ENCODE measurements around the gene CEP104.

Gene CEP104
- 41.9 to 94.7 (median 70.8) reads per million in 4 experiments for total RNA-seq

DNA sequence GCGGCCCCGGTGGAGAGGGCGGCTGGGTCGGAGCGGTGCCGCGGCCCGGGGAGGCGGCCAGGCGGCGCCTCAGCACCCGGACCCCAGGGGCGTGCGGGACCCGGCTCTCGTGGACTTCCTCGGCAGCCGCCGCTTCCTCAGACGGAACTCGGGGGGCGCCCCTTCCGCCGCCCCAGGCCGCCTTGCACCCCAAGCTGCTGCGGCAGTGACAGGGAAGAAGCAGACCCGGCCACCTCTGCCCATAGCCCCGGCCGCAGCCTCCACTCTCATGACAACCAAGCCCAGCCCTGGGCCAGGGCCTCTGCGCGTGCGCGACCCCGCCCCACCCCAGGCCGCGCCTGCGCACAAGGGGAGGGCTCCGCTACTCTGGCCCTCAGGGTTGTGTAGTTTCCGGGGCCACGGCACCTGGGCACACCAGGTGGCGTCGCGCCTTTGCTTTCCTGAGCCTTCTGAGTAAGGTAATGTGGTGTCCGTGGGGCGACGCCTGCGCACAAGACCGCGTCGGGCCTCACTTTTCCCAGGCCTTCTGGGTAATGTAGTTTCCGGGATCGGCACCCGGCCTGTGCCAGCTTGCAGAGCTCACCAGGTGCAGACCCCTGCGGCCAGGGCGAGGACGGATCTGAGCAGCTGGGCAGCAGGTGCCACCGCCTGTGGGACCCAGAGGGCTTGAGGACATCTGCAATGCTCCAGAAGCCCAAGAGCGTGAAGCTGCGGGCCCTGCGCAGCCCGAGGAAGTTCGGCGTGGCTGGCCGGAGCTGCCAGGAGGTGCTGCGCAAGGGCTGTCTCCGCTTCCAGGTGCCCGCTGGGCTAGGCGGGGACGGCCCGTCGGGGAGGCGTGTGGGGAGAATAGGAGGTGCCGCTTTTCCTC is at the start of gene CEP104, which contains the start of gene DFFB:
CEP104 (minus strand) TSS at position 289 of the 868 bp plus-strand sequence. CDS start 4,804 bp downstream, outside the sequence.
DFFB (plus strand) TSS at position 554 of the 868 bp plus-strand sequence; CDS start at position 682, 128 bp downstream.
- DNase-seq = peak; percentile 98

DNA sequence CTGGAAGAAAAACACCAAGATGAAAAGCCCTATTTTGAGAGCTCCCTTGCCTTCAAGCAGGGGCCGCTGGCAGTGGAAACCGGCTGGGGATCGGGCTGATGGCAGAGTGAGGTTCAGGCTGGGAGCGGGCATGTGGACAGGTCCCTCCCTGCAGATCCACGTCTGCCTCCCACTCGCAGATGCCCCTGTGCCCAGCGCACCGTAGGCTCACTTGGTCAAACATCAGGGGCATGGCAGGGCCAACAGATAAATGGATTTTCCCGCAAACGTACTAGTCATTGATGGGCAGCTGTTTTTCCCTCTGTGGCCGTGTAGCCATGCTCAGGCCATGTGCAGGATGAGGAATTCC is 49.6 kb upstream of the CEP104 start:
- no peak for DNase-seq

DNA sequence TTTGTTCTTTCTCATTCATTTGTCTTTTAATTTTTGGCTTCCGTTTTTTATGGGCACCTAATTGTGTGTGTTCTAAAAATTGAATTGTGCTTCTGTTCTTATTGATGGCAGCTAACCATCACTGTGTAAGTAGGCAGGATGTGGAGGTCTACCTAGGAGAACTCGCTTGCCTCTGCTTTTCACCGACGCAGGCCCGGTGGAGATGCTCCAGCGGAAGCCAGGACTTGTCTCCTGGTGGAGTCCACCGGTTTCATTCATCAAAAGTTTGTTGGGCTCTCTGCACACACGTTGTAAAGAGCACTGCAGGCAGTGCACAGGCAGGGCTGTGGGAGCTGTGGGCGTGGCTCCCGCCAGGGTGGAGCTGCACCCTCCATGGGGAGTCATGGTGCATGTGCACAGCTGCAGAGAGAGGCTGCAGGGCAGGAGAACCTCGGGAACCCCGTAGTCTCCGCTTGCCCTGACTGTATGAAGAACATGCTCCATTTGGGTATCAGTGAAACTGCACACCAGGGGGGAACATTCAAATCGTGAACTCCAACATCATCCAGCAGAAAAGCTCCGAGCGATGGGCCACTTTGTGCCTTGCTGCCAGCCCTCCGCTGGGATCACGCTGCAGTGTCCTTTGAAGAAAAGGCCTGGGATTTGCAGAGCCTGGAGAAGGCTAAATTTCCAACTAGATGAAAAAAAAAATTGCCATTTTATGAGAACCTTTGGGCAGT is 49.1 kb upstream of the CEP104 start:
- DNase-seq = no peak

DNA sequence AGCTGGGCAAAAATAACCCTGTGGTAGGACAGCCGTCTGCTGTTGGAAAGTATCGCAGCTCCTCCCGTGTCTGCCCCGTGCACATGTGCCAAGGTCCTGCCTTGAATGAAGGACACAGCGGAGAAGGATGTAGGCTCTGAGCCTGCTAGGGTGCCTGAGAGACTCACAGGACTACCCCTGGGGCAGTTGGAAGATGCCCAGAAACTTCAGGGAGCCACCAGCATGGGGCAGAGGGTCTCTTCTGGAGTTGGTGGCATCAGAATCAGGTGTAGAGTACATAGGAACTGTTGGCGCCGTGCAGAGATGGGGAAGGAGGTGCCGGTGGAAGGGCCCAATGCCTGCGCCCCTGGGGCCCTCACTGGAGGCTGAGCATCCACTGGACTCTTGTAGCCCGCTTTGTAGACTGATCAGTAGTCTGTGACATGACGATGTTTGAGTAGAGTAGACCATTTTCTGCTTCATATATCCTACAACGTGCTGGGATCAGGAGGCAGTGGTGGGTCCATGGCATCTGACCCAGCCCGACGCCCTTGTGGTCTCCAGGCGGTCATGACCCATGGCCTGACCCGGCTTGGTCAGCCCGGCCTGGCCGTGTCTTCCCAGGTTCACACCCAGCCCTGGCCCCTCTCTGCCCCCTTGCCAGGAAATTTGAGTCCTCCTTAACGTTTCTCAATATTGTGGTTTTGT is 48.4 kb upstream of the CEP104 start:
- DNase-seq = no peak

DNA sequence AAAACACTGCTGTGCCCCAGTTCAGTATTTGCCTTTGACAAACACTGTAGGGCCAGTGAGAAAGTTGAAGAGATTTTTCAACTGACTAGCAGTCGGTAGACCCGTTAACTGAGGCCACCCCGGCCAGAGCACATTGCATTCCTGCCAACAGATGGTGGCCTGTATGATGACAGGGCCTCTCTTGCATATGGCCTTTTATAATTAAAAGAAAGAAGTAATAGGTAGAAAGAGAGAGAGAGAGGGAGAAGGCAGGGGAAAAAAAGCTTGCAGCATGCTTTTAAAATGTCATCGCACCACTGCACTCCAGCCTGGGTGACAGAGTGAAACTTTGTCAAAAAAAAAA is 47.8 kb upstream of the CEP104 start:
- DNase-seq = no peak

DNA sequence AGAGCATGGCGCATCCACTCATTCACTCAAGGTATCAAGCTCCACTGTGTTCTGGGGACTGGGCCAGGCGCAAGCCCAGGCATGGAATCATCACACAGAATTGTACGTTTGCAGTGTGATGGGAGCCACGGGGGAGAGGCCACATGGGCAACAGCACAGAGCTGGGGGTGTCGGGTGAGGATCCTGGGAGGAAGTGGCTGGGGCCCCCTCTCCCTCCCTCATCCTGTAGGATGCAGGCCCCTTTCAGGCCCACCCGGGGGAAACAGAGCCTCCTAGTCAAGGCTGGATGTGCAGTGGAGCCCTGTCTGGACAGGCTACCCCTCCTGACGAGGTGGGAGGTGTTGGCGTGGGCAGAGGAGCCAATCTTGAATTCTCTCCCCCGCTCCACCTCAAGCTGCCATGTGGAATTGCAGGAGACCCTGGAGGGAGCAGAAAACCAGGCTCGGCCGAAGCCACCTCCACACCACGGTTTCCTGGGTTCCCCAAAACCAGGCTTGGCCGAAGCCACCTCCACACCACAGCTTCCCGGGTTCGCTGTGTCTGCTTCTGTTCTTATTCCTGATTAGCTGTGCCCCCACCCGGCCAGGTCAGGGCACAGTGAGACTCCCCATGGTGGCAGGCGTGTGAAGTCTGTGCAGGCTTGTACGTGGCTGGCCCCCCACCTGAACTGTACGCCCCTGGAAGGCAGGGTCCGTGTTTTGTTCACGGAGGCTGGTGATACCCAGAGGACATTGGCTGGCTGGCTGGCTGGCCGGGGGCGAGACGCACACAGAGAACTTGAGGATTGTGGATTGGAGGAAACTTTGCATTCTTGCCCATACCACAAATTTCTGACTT is 47.2 kb upstream of the CEP104 start:
- DNase-seq = no peak

DNA sequence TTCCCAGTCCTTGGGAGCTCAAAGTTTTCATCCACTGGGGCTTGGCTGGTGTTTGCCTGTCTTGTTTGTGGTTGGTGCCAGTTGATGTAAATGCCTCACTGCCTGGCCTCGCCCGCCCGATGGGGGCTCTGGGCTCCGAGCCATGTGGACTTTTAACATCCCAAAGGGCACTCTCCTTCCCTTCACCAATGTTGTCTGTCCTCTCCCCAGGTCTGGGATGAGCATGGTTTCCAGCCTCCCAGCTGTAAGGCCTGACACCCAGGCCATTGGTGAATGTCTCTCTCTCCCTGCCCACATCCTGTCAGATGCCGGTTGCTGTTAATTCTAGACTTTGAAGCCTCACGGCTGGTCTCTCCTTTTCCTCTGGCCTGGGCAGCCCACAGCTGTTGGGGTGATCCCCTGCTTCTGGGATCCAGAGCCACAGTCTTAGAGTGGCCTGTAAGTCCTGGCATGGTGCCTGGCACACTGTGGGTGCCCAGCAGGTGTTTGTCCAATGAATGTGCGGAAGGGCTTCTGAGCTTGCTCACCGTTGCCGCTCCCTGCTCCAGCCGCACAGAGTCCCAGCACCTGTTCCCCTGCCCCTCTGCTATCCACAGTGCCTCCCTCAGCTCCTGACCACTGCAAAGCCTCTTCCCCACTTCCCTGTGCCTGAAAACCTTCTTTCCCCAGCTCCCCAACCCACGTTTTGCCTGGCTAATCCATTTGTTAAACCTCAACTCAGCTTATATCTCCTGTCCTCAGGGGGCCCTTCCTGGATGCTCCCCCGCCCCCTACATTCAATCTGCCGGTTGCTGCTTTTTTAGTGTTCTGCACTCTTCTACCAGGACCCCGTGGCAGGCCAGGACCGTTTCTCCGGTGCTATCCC is 46.4 kb upstream of the CEP104 start:
- no peak for DNase-seq

DNA sequence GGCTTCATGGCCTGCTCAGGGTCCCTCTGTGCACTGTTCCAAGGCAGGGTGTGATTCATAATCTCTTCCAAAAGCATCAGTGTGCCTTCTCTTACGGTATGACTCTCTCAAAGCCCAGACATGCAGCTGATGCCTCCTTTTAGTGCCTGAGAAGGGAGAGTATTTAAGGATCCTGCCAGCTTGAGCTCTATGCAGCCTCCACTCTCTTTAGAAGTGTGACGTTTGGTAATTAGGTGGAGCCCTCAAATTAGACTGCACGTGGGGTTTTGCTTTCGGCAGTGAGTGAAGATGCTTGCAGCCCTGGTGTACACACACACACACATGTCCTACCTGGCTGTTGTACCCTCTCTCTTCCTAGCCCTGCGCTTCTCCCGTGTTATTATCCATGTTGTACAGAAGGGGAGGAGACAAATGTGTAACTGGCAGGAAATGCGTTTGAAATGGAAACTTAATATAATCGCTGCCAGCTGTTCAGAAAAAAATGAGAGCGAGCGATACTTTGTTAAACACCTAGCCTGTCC is 45.6 kb upstream of the CEP104 start:
- no peak for DNase-seq

DNA sequence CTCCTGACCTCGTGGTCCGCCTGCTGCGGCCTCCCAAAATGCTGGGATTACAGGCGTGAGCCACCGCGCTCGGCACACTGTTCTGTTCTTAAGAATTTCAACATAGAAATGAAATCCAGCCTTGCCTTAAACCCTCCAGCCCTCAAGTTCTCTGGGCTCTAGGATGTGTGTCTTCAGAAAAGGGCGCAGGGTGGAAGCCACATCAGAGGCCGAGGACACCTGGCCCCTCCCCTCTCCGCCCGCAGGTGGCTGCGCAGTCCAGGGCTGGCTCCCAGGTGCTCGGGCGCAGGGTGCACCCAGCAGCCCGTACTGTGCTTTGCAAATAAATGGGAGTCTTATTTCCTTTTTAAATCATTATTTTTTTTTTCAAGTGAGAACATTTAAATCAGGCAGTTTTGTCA is 45.1 kb upstream of the CEP104 start:
- DNase-seq = peak; percentile 35

DNA sequence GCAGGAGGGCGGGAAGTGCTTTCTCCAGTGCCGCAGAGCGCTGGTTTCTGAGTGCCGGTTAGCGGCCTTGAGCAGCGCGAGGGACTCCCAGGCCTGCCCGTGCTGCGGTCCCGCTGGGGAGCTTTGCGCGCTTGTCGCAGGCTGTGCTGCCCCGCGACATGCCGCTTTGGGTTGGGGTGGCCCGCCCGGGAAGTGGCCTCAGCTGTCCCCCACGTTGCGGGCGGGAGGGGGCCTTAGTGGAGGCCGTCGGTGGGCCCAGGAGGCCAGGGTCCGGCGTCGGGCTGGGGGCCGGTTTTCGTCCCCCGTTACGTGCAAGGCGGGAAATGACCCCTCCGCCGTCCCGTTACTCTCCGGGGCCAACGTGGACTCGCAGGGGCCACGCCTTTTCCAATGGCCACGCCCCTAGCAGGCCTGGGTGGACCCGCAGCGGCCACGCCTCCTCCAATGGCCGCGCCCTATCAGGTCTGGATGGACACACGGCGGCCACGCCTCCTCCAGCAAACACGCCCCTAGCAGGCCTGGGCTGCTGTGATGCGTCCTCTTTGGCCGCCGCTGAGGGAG is 44.0 kb upstream of the CEP104 start:
- DNase-seq = peak; percentile 61

DNA sequence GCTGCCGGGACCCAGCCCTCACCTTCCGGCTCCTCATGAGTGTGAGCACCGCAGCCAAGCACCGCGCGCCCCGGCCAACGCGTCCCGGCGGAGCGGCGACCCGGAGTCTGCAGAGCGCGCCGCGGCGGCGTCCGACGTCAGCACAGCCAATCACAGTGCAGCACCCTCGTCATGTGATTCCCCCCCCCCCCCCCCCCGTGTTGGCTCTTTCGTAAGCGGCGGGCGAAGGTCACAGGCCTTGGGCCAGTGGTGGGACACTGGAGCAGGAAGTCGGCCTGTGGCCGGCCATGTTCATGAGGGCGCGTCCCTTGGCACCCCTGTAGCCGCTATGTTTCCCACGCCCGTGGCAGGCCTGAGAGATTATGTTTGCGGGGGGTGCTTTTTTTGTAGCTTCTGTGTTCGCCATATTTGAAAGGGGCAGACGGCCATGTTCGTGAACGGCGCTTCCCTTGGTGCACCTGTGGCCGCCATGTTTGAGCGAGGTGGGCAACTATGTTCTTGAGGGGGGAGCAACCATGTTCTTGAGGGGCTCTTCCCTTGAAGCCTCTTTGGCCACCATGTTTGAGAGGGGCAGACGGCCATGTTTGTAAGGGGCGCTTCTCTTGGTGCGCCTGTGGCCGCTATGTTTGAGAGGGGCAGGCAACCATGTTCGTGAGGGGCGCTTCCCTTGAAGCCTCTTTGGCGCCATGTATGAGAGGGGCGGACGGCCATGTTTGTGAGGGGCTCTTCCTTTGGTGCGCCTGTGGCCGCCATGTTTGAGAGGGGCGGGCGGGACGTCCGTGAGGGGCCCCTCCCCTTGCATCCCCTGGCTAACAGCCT is 43.3 kb upstream of the CEP104 start, which contains the start of gene C1orf174:
C1orf174 (minus strand) TSS at position 123 of the 819 bp plus-strand sequence; CDS start at position 37, 86 bp downstream.
- peak; percentile 95 for DNase-seq

DNA sequence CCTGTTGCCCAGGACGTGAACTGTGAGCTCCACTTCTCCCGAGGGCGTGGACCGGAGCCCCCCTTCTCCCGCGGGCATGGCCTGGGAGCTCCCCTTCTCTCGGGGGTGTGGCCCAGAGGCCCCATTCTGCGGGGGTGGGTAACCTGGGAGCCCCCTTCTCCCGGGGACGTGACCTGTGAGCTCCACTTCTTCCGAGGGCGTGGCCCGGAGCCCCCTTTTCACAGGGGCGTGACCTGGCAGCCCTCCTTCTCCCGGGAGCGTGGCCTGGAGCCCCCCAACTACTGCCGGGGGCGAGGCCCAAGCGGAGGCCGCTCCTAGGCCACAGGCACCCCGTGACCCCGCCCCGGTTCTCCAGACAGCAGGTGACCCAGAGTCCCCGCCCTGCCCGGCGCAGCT is 42.7 kb upstream of the CEP104 start:
- DNase-seq = peak; percentile 44

DNA sequence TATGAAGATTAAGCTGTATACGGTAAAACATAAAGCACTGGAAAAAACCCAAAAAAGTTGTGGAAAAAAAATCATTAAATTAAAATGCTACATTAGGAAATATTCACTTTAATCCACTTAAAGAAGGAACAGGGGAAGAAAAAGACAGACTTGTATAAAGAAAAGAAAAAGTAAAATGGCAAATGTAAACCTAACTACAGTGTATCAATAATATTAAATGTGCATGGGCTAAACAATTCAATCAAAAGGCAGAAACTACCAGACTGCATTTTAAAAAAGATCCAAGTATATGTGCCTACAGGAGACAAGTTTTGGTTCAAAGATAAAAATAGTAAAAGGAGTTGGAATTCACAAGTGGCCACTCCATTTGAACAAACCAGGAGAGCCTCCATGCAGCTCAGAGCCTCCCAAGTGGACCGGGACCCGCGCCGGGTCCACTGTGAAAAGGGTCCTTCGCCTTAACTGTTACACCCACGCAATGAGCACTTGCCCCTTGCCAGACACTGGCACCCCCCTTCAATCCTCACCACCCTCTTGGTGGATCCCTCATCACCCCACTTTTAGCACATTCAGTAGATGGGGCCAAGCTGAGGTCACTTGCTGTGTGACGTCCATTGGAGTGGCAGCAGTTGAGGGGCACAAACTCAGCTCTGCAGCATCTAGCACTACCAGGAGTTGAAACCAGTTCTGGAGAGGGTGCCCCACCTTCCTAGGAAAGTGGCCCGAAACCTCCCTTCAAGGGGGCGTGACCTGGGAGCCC is 42.2 kb upstream of the CEP104 start:
- no peak for DNase-seq

DNA sequence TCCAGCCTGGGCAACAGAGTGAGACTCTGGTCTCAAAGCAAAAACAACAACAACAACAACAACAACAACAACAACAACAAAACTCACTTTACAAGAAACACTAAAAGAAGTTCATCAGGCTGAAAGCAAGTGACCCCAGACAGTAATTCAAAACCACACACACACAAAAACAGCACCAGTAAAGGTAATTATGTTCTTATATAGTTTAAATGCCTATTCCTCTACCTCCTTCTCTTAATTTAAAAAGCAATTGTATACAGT is 41.4 kb upstream of the CEP104 start:
- DNase-seq = no peak

DNA sequence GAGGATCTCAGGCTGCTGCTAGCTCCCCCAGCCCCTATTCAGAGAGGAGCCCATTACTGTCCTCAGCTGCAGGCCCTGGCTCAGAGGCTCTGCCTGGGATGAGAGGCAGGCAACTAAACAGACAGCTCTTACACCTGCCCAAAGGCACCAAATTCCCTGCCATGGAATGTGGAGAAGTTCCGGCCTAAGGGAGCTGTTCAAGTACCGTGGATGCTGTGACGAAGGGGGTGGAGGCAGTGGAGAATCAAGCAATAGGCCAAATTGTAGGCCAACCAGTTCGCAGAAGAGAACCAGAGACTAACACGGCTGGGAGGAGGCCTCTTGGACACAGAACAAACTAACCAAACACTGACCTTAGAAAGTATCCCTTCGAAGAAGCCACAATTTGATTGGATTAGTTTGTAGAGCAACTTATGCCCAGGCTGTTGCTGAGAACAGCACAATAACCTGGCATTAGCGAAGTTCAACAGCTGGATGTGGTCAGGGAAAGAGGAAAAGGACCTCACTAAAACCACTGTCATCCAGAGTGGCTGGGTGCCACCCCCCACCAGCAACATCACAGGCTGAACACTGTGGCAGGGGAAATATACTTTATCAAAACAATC is 39.5 kb upstream of the CEP104 start:
- no peak for DNase-seq

DNA sequence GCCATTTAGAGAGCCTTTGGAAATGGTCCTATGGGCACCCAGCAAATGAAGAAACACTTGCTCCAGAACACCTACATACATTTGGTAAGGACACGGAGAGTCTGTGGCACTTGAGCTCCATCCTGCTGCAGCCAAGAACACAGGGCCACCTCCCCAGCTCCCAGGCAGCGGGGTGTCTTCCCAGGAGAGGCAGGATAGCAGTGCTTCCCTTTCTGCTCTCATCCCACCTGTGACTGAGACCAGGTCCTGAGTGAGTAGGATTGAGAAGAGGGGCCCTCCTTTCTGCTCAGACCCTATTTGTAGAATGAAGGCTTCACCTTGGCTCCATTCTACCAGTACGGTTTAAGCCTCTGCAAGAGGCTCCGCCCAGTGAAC is 38.9 kb upstream of the CEP104 start:
- DNase-seq = no peak

DNA sequence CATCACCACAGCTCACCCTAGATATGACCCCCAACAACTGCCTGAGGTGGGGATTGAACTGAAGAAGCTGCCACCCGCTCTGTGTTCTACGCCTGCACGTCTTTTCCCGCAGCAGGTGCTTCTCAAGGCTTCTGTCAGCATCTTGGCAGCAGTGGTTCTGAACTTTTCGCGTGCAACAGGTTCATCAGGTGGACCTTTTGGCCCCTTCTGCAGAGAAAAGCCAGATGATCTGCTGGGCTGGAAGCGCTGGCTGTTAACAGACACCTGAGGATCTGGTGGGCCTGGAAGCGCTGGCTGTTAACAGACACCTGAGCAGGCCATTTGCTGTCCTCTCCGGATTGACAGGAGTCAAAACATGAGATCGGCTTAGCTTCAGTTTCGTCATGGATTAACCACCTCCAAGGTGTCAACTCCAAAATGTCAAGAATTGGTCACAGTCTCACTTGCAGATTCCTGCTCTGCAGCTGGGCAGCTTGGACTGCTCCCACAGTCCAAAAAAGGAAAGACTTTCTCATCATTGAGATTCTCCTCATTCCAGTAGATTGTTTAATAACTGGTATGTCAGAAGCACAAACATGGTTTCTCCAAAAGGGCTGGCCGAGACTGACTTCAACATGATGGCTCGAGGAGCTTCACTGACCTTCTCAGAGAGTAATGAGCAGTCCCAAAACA is 38.4 kb upstream of the CEP104 start:
- DNase-seq = no peak

DNA sequence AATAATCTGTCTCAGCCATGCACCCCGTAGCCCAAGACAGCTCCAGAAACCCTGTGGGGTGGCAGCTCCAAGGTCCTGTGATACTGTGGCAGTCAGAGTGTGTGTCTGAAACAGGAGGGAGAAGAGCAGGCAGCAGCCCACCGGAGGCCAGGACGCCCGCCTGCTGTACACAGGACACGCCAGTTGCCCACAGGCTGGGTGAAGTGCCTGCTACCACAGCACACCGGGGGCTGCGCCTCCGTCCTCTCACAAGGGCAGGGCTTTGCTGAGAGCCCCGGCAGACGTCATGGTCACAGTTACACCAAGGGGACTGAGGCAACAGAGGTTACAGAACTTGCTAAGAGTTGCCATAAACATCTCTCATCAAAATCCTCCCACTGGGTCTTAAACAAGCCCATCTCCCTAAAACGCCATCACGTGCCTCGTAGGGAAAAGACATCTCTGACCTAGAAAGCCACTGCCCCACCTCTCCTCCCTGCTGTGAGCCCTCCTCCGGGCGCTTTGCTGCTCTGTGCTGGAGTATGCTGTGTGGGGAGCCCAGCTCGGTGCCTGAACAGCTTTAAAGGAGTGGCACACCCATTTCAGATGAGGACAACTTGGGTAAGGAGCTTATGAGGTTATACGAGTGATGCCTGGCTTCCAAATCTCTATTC is 37.7 kb upstream of the CEP104 start:
- DNase-seq = no peak

Data from effector CD8-positive, alpha-beta T cell (primary cell).